Measurements from ENCODE around the gene KLK6. TPM values are rescaled to one million over a fixed set of nuclear protein-coding genes. Genes with fewer than 3 reads are reported as not detected.
A peak's percentile ranks its signal among the peaks of the same experiment; 100 is the strongest.

KLK6 gene
- total and polyA plus RNA-seq, 2 experiments from 2014 or later: 0.30 to 2.5 TPM

GRCh38 chr19:50944795-50945194 is 24.6 kb downstream of the KLK6 start:
- no peak overlapping the region for H3K4me3 ChIP-seq
- no peaks in the 10 kb centered on the region for H3K27me3 ChIP-seq

GRCh38 chr19:50943074-50943828 is 26.1 kb downstream of the KLK6 start:
- Histone ChIP-seq H3K36me3 (no peaks in the 10 kb centered on the region), H3K4me1 (ENCODE audit: low read depth) (no peaks in the 10 kb centered on the region), H3K4me3 (no peak overlapping the region), H3K9me3 (ENCODE audit: low read depth) (no peaks in the 10 kb centered on the region), H3K27me3 (no peaks in the 10 kb centered on the region), H3K27ac (no peak overlapping the region)
- DNase-seq (ENCODE audit: low read depth in 1 of 2, low spot score in 1 of 2): no peak
- no peak for TF ChIP-seq CTCF (IDR thresholded peaks at IDR 0.05; ENCODE audit: low read depth, low read length)

More at GRCh38 chr19:50944795-50945194, 24.6 kb downstream of the KLK6 start:
- H3K4me1 ChIP-seq (ENCODE audit: low read depth): no peaks in the 10 kb centered on the region
- no peak overlapping the region for H3K27ac ChIP-seq
- H3K9me3 ChIP-seq (ENCODE audit: low read depth): no peaks in the 10 kb centered on the region
- no peaks in the 10 kb centered on the region for H3K36me3 ChIP-seq
- no peak for DNase-seq (ENCODE audit: low read depth in 1 of 2, low spot score in 1 of 2)
- no peak for TF ChIP-seq CTCF (IDR thresholded peaks at IDR 0.05; ENCODE audit: low read depth, low read length)

GRCh38 chr19:50939596-50939995 is 29.8 kb downstream of the KLK6 start:
- Histone ChIP-seq H3K4me1 (ENCODE audit: low read depth) (no peaks in the 10 kb centered on the region), H3K27me3 (no peaks in the 10 kb centered on the region), H3K27ac (no peak overlapping the region), H3K36me3 (no peaks in the 10 kb centered on the region), H3K9me3 (ENCODE audit: low read depth) (no peaks in the 10 kb centered on the region), H3K4me3 (no peak overlapping the region)
- no peak for TF ChIP-seq CTCF (IDR thresholded peaks at IDR 0.05; ENCODE audit: low read depth, low read length)
- DNase-seq (ENCODE audit: low read depth in 1 of 2, low spot score in 1 of 2): no peak

- peaks cover 25% of the 10 kb centered on the region for H3K27me3 ChIP-seq
- DNase-seq (ENCODE audit: low read depth in 1 of 2, low spot score in 1 of 2): peak in 1 of 2 donors; percentile 35
- no peaks in the 10 kb centered on the region for H3K4me1 ChIP-seq (ENCODE audit: low read depth)
- no peak overlapping the region for H3K27ac ChIP-seq
- H3K9me3 ChIP-seq (ENCODE audit: low read depth): no peaks in the 10 kb centered on the region
- no peaks in the 10 kb centered on the region for H3K36me3 ChIP-seq
- TF ChIP-seq CTCF (IDR thresholded peaks at IDR 0.05; ENCODE audit: low read depth, low read length): no peak
- no peak overlapping the region for H3K4me3 ChIP-seq
Measured at GRCh38 chr19:50933640-50934039, 35.8 kb downstream of the KLK6 start.

GRCh38 chr19:50932690-50933083 is 36.7 kb downstream of the KLK6 start:
- no peak overlapping the region for H3K4me3 ChIP-seq
- no peaks in the 10 kb centered on the region for H3K4me1 ChIP-seq (ENCODE audit: low read depth)
- no peak for DNase-seq (ENCODE audit: low read depth in 1 of 2, low spot score in 1 of 2)
- H3K9me3 ChIP-seq (ENCODE audit: low read depth): no peaks in the 10 kb centered on the region
- peaks cover 25% of the 10 kb centered on the region for H3K27me3 ChIP-seq
- H3K36me3 ChIP-seq: no peaks in the 10 kb centered on the region
- H3K27ac ChIP-seq: no peak overlapping the region
- no peak for TF ChIP-seq CTCF (IDR thresholded peaks at IDR 0.05; ENCODE audit: low read depth, low read length)

All from cardiac muscle cell (in vitro differentiated cells and primary cell).